HG02840 (cell line): ENCODE results near the gene EMSY.
"Not testable (repeated sequence)": the region's sequence is repeated elsewhere in the genome, so short reads cannot be mapped to it uniquely, and the experiment has no call there.

ENCODE experiments used
- ATAC-seq: cut with Tn5 transposase; IDR thresholded peaks from one replicate; pipeline ENCODE4 v1.9.1; 2021; ENCODE audit warnings: mild to moderate bottlenecking, moderate library complexity, moderate number of reproducible peaks; ENCODE audit not compliant: unreplicated experiment, low FRiP score

Gene EMSY

GRCh38 chr11:76589964-76590950 is 145.4 kb downstream of the EMSY start:
- no peak for ATAC-seq

DNA sequence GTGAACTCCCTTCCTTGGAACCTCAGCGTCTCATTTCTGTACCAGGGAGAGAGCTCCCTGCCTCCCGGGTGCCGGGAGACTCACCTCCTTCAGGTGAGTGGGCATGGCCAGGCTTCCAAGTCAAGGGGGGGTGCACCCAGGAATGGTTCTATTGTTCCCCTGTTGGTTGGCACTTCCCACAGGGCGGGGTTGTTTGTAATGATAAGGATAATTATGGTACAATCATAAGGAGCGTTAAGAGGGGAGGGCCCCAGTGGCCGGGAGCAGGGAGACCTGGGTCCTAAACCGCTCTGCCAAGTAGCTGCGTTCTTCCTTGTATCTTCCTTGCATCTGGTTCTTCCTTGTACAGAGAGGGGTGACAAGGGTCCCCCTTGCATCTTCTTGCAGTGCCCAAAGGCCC is 146.6 kb downstream of the EMSY start:
- ATAC-seq: no peak

DNA sequence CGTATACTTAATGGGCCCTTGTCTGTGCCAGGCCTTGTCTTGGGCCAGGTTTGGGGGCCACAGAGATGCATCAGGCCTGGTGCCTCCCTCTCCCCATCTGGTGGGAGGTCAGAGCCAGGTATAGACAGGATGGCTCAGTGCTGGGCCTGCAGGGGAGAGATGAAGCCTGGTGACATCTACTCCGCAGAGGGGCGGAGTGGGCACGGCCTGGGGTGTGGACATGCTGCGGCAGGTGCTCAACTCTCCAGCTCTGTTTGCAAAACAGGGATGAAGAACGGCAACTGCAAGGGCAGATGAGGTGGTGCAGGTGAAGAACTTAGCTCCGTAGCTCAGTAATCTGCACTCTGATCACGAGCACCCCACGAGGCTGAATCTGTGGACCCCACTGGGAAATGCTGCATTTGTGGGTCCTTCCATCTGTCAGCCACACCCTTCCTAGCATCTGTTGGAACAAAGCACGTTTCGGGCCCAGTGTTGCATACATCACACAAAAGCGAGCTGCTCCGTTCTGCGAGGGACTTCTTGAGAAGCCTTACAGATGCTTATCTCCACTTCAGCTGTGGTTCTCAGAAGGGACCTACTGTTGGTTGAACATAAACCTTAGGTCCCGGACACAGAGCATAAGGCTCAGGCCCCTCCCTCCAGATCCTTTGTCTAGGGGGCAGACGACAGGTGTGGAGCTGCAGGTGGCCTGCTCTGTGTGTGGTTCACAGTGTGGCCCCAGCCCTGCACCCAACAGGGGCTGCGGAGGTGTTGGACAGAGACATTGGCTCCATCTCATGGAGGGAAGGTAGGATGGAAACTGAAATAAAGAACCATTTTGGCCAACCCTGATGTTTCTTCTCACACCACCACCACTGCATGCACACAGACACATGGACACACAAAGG is 147.5 kb downstream of the EMSY start:
- ATAC-seq: no peak

DNA sequence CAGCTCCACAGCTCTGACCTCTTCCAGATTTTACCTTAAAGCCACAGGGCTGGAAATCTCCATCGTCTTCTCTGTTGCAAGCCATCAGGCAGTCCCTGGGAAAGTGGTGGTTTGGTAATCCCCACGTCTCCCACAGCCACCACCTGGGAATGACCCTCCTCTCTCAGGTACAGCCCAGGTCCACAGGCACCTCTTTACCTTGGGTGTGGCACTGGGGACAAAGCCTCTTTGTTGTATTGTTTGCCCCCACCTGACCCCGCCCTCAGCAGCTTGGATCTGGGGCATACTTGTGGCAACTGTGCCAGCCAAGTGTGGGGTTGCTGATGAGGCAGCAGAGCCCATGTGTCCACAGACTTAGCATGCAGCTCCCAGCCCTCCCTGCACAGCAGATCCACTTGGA is 148.1 kb downstream of the EMSY start:
- ATAC-seq: no peak

DNA sequence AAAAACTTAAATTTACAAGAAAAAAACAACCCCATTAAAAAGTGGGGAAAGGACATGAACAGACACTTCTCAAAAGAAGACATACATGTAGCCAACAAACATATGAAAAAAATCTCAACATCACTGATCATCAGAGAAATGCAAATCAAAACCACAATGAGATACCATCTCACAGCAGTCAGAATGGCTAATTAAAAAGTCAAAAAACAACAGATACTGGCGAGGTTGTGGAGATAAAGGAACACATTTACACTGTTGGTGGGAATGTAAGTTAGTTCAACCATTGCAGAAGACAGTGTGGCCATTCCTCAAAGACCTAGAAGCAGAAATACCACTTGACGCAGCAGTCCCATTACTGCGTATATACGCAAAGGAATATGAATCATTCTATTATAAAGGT is 150.3 kb downstream of the EMSY start:
- not testable (repeated sequence) for ATAC-seq

DNA sequence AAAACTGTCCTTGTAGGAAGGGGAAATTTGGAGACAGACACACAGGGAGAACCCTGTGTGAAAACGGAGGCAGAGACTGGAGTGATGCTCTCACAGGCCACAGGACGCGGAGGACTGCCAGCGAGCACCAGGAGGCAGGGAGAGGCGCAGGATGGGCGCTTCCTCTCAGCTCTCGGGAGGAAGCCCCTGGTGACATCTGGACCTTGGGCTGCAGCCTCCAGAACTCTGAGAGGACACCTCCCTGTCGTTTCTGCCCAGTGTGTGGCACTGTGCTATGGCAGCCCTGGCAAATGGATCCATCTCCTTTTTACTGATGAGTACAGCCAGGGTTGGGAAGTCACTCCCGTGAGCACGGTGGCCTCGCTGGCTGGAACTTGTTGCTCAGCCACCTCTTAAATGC is 151.8 kb downstream of the EMSY start:
- no peak for ATAC-seq

DNA sequence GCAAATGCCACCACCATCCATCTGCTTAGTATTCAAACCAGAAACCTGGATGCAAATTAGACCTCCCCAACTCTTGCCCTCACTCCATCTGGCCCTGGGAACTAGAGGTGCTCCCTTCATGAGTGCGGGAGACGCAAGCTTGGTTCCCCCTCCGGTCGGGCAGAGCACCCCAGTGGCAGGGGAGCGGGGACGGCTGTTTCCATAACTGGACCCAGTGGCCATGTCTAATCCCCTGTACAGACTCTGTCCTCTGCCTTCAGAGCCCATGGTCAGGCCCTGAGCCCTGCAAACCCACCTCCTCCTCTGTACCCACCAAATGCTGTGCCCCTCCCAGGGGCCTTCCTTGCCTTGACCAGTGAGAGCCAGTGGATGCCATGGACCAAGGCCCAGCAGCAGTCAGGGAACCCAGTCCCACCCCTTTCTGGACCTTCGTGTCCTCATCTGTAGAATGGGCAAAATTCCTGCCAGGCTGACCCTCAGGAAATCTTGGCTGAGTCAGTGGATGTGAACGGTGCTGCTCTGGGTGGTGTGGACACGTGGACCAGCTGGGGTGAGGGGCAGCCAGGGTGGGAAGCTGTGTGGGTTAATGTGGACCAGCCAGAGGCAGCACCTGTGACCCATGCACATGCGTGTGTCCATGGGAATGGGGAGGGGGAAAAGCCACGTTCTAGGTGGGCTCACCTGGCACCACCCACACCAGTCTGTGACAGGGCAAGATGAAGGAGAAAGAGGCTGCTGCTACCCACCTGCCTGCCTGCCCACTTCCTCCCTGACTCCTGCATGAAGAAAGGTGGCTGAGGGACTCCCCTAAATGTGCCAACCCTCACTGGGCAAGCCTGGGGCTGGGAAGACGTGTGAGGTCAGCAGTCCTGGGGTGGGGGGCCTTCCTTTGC is 153.0 kb downstream of the EMSY start:
- no peak for ATAC-seq

- ATAC-seq: no peak
Measured at GRCh38 chr11:76598426-76598839, 153.6 kb downstream of the EMSY start.

DNA sequence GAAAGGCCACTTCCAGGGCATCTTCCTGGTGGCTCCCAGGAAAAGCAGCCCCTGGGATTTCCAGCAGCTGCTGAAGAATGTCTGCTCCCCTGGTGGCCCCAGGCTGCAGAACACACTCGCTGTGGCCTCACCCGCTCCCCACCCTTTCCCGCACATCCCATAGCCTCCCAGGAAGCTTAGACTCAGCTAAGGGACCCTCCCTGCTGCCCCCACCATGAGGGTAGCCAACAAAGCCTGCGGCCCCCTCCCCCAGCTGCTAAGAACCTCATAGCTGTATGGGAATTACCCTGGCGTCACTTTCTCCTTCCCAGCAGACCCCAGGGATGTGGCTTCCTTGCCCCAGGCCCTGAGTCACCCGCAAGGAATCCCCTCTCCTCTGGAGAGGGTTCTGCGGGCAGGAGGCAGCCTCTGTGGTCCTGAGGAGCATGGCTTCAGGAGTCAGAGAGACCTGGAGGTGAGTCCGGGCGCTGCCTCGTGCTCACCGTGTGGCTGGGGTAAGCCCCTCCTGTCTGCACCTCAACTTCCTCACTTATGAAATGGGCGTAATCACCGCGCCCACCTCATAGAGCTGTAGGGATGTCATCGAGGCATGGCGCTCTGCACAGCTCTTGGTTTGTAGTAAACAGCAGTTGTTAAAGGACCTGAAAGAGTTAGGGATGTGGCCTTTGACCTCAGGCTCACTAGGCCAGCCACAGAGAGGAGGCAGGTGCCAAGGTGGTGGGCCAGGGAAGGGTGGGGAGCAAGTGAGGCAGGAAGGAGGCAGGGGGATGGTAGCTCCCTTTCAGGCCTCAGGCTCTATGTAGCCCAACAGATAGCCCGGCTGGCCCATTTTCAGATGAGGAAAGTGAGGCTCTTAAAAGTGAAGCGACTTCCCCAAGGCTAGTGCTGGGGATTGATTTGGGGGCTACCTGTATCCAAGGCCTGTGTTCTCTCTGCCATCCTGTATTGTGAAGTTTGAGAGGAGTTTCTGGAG is 154.5 kb downstream of the EMSY start:
- no peak for ATAC-seq

DNA sequence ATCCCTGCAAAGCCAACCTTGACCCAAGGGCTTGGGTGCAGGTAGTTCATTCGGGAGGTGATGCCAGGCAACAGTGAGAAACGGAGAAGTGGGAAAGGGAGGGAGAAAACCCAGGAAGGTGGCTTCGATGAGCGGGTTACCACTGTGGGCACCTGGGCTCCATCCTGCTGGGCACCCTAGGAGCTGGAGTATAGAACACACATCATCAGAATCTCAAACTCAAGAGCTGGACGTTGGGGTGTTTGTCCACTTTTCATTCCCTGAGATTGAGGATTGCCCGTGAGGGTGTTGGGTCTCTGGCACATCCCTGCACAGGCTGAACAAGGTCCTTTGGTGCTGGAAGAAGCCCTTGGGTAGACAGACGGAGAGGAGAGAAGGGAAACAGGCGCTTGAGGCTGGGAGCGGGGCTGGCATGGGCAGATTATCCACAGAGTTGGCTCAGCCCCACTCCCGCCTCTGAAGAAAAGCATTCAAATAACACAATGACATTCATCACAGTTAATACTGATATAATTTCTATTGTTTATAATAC is 155.4 kb downstream of the EMSY start:
- no peak for ATAC-seq

DNA sequence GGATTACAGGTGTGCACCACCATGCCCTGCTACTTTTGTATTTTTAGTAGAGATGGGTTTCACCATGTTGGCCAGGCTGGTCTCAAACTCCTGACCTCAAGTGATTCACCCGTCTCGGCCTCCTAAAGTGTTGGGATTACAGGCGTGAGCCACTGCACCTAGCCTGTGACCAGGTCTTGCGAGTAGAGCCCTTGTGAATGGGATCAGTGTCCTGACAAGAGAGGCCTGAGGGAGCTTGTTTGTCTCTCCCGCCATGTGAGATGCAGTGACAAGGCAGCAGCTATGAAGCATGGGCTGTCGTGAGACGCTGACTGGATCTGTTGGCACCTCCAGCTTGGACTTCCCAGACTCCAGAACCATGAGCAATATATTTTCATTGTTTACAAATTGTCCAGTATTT is 156.5 kb downstream of the EMSY start:
- no peak for ATAC-seq

GRCh38 chr11:76601724-76602123 is 156.9 kb downstream of the EMSY start:
- no peak for ATAC-seq

- ATAC-seq: no peak
Measured at GRCh38 chr11:76602431-76602861, 157.6 kb downstream of the EMSY start.
